Measurements from ENCODE around the gene RTN4. TPM values are rescaled to one million over a fixed set of nuclear protein-coding genes. Genes with fewer than 3 reads are reported as not detected.

The RTN4 gene
- total RNA-seq, 4 donors from 2014 or later, result 249 to 292 (median 276) TPM

DNA sequence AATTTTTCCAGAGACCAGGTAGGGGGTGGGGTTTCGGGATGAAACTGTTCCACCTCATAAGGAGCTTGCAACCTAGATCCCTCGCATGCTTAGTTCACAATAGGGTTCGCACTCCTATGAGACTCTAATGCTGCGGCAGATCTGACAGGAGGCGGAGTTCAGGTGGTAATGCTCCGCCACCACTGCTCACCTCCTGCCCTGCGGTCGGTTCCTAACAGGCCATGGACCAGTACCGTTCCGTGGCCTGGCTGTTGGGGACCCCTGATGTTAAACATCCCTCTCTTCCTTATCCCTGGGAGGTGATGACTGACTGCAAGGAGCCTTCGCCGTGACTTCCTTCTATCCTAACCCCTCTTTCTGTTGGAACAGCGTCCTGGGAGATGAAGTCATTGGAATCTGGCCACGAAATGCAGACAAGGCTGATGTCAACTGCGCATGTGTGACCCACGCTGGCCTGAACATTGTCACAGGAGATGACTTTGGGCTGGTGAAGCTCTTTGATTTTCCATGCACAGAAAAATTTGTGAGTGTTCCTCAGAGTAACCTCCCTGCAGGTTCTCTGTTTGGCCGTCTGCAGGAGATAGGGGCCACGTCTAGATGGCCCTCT is 82.4 kb downstream of the RTN4 start:
- intact Hi-C loops (cut with DNase I; ENCODE audit: low total_unique reads), result no loop called here
- H3K4me3 ChIP-seq (ENCODE audit: low read depth, poor library complexity, severe bottlenecking), result no peak overlapping the region
- DNase-seq (ENCODE audit: low spot score in 2 of 2), result no peak
- TF ChIP-seq POLR2A (IDR thresholded peaks at IDR 0.05), result no peak
- TF ChIP-seq, protein P1, sequence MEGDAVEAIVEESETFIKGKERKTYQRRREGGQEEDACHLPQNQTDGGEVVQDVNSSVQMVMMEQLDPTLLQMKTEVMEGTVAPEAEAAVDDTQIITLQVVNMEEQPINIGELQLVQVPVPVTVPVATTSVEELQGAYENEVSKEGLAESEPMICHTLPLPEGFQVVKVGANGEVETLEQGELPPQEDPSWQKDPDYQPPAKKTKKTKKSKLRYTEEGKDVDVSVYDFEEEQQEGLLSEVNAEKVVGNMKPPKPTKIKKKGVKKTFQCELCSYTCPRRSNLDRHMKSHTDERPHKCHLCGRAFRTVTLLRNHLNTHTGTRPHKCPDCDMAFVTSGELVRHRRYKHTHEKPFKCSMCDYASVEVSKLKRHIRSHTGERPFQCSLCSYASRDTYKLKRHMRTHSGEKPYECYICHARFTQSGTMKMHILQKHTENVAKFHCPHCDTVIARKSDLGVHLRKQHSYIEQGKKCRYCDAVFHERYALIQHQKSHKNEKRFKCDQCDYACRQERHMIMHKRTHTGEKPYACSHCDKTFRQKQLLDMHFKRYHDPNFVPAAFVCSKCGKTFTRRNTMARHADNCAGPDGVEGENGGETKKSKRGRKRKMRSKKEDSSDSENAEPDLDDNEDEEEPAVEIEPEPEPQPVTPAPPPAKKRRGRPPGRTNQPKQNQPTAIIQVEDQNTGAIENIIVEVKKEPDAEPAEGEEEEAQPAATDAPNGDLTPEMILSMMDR (IDR thresholded peaks at IDR 0.05), result no peak
- WGBS, 2 donors, result 94 to 97% methylated on average over 18 of the region's 18 CpGs

DNA sequence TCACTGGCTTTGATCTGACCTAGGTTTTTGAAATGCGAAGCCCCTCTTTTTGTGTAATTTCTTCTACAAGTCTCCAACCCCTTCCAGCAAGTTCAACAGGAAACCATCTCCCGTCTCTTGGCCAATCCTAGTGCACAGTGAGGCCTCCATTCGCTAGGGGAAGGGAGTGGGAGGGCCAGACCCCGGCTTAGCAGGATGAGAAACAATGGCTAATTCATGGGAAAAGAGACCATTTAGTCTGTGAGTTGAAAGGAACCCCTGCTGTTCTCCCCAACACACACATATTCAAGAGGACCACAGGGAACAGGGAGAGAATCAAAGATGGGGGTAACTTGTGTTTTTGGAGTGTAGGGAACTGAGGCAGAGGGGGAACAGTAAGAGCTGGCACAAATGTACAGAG is 83.0 kb downstream of the RTN4 start:
- 79 to 86% methylated on average over 4 of the region's 4 CpGs for WGBS, 2 donors
- no peak overlapping the region for H3K4me3 ChIP-seq (ENCODE audit: low read depth, poor library complexity, severe bottlenecking)
- no peak for DNase-seq (ENCODE audit: low spot score in 2 of 2)
- no peak for TF ChIP-seq POLR2A (IDR thresholded peaks at IDR 0.05)
- TF ChIP-seq, protein P1 (IDR thresholded peaks at IDR 0.05), result no peak
- intact Hi-C loops (cut with DNase I; ENCODE audit: low total_unique reads), result no loop called here

DNA sequence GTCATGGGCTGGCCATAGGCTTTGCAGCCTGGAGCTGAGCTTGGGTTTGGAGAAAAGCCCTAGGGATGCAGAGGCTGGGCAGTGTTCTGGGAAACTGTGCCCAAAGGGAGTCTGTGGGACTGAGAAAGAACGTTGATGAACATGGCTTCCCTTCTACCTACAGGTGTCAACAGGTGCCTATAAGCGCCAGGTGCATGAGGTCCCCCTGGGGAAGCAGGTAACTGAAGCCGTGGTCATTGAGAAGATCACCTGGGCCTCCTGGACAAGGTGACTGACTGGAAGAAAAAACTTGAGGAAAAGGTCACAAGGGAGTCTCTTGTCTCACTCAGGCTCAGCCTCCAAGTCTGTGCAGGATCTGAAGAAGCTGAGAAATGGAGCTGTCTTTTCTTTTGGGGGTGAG is 83.4 kb downstream of the RTN4 start:
- H3K4me3 ChIP-seq (ENCODE audit: low read depth, poor library complexity, severe bottlenecking), result no peak overlapping the region
- no peak for DNase-seq (ENCODE audit: low spot score in 2 of 2)
- intact Hi-C loops (cut with DNase I; ENCODE audit: low total_unique reads), result no loop called here
- TF ChIP-seq, protein P1 (IDR thresholded peaks at IDR 0.05), result no peak
- no peak for TF ChIP-seq POLR2A (IDR thresholded peaks at IDR 0.05)
- WGBS, 2 donors, result 91 to 92% methylated on average over 3 of the region's 3 CpGs

DNA sequence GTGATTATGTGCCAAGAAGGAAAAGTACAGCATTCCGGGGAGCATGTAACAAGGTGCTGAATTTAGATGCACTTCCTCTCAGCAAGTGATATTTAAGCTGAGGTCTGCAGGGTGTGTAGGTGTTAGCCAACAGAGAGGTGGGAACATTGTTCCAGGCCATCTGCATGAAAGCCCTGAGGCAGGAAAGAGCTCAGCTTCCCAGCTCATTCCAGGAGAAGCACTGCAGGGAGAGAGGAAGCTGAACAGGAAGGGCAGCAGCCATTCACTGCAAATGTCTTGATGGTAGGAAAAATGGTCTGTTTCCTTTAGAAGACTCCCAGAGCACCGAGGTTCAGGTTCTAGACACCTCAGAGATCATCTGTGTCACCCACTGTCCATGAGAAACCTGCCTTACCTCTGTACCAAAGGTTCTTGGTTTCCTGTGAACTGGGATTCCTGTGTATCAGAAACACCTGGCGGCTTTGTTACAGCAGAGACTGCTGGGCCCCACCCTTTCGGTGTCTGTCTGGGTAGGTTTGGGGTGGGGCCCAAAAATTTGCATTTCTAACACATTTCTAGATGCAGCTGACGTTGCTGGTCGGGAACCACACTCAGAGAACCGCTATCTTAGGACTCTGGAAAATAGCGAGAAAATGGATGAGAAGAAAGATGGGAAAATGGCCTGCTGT is 84.0 kb downstream of the RTN4 start:
- no peak for TF ChIP-seq POLR2A (IDR thresholded peaks at IDR 0.05)
- TF ChIP-seq, protein P1 (IDR thresholded peaks at IDR 0.05), result no peak
- no peak overlapping the region for H3K4me3 ChIP-seq (ENCODE audit: low read depth, poor library complexity, severe bottlenecking)
- WGBS, 2 donors, result 55 to 58% methylated on average over 8 of the region's 8 CpGs
- DNase-seq (ENCODE audit: low spot score in 2 of 2), result no peak
- intact Hi-C loops (cut with DNase I; ENCODE audit: low total_unique reads), result no loop called here

DNA sequence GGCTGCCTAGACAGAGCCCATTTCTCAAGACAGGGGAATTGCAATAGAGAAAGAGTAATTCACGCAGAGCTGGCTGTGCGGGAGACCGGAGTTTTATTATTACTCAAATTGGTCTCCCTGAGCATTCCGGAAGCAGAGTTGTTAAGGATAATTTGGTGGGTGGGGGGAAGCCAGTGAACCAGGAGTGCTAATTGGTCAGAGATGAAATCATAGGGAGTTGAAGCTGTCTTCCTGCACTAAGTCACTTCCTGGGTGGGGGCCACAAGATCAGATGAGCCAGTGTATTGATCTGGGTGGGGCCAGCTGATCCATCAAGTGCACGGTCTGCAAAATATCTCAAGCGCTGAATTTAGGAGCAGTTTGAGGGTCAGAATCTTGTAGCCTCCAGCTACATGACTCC is 84.8 kb downstream of the RTN4 start:
- no peak for DNase-seq (ENCODE audit: low spot score in 2 of 2)
- WGBS, 2 donors, result 84 to 92% methylated on average over 6 of the region's 6 CpGs
- TF ChIP-seq, protein P1 (IDR thresholded peaks at IDR 0.05), result no peak
- no peak for TF ChIP-seq POLR2A (IDR thresholded peaks at IDR 0.05)
- intact Hi-C loops (cut with DNase I; ENCODE audit: low total_unique reads), result no loop called here
- no peak overlapping the region for H3K4me3 ChIP-seq (ENCODE audit: low read depth, poor library complexity, severe bottlenecking)
